GM19395 (cell line): Measurements from ENCODE around the gene PARD3B.

ENCODE experiments used
- ATAC-seq: cut with Tn5 transposase; IDR thresholded peaks from one replicate; pipeline ENCODE4 v1.9.1; 2021; ENCODE audit warnings: mild to moderate bottlenecking, moderate library complexity; ENCODE audit not compliant: unreplicated experiment

PARD3B gene

DNA sequence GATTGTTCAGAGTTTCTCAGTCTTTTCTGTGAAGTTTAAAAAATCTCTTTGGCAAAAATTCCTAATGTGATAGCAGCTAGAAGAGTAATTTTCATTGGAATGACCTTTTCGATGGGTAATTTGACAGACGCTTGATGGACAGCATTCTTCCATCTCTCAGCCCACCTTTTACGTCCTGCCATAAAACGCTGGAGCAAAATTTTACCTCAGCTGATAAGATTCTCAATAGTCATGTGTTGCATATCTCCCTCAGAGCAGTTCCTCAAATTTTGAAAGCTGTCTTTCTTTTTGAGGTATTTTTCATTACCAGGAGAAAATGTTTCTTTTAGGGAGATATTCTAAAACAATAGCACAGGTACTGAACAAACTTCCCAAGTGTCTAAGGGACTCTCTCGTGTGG, 441.4 kb downstream of the PARD3B start:
- ATAC-seq = no peak

DNA sequence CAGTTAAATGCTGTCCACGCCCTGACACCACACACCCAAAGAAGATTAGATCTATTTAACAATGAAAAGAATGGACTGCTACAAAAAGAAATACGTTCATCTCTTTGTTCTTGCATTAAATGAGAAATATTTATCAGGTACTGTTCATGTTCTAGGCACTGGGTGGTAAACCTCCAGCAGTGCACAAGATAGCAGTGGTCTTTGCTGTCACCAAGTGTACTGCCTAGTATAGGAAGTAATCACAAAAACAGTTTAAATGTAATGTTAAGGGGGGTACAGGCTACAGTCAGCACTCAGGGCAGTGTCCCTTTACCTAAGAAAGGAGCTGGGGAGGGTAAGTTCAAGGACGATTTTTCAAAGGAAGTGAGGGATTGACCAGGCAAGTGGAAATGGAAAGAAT, 443.6 kb downstream of the PARD3B start:
- no peak for ATAC-seq

- no peak for ATAC-seq
Observed at GRCh38 chr2:204989877-204990276, 444.6 kb downstream of the PARD3B start.

GRCh38 chr2:205001300-205001966, 456.2 kb downstream of the PARD3B start:
- ATAC-seq = no peak

GRCh38 chr2:205002390-205002789, 457.1 kb downstream of the PARD3B start:
- no peak for ATAC-seq

GRCh38 chr2:205003288-205003687, 458.0 kb downstream of the PARD3B start:
- ATAC-seq = no peak

- ATAC-seq = no peak
Observed at GRCh38 chr2:205010196-205010595, 464.9 kb downstream of the PARD3B start.

DNA sequence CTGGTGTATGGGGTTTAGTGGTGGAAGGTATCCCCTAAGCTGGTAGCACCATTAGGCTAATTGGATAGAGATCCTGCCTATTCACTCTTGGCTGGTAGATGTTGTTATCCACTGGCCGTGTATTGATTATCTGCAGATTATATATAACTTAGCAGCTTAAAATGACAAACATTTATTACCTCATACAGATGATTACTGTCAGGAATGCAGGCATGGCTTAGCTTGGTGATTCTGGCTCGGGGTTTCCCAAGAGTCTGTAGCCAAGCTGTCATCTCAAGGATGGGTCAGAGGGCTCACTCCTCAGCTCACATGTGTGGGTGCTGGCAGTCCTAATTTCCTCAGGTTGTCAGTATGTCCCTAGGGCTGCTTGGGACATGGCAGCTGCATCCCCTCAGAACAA, 465.8 kb downstream of the PARD3B start:
- no peak for ATAC-seq

GRCh38 chr2:205012961-205013360, 467.7 kb downstream of the PARD3B start:
- no peak for ATAC-seq

DNA sequence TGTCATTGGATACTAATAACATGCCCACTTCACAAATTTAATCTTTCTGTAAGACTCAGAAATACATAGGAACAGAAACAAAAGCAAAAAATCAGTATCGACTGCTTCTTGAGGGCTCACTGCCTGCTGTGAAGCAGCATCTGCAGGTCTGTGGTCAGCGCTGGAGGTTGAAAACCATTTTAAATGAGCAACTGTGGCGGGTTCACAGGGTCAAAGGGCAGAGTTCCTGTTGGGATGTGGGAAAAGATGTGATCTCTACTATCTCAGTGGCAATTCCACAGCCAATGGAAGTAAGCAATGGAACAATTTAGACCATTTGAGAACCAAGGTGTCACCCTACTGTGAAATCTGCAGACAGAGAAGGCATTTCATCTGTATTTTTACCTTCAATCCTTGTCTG, 468.3 kb downstream of the PARD3B start:
- no peak for ATAC-seq

DNA sequence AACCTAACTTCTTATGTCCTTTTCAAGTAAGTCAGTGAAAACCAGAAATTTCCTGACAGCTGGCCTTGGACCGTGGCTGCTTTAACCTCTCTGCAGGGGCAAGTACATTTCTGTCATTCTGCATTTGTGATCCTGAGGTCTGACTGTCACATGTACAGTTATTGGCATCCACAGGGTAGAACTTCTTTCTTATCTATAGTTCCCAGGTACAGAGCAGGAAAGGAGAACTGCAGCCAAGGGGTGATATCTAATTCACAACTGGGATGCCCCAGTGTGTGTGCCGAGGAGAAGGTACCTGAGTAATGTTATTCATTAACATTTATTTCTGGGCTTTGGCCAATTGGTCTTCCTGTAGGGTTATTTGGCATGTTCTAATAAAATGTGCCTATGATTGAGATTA, 468.9 kb downstream of the PARD3B start:
- no peak for ATAC-seq

GRCh38 chr2:205017381-205017780, 472.1 kb downstream of the PARD3B start:
- ATAC-seq = no peak

GRCh38 chr2:205017912-205018311, 472.6 kb downstream of the PARD3B start:
- ATAC-seq = no peak

- ATAC-seq = no peak
Observed at GRCh38 chr2:205020673-205021072, 475.4 kb downstream of the PARD3B start.

- no peak for ATAC-seq
Observed at GRCh38 chr2:205022841-205023240, 477.6 kb downstream of the PARD3B start.

DNA sequence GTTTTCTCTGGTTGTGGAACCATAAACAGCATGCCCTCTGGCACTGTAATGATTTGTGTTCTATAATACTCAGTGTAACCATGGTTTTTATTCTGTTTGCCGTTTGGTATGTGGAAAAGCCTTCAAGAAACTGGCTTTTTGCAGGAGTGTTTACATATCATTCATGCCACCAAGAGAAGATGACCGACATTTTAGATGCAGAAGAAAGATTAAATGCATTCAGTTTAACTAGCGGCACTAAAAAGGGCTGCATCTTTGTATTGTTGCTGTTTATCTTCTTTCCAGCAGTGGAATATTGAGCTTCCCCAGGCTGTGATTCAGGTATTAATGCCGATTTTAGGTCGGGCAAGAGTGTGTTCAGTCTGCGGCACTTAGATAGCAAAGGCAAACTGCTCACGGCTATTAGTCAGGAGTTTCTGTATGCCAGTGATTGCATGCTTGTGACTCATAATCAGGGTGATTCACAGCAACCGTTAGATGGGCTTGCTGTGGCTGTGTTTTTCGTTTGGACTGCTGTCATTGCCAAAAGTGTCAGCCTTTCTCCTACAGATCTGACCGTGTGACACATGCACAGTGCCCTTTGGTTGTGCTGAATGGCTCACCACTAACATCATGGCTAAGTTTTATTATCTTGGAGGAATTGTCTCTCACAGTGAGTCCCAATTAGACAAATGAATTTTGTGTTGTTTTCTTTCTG, 479.7 kb downstream of the PARD3B start:
- no peak for ATAC-seq

GRCh38 chr2:205025580-205026240, 480.4 kb downstream of the PARD3B start:
- ATAC-seq = no peak

- no peak for ATAC-seq
Observed at GRCh38 chr2:205030695-205031094, 485.4 kb downstream of the PARD3B start.

- ATAC-seq = no peak
Observed at GRCh38 chr2:205032093-205032551, 486.8 kb downstream of the PARD3B start.

- no peak for ATAC-seq
Observed at GRCh38 chr2:205033431-205033830, 488.2 kb downstream of the PARD3B start.

- ATAC-seq = no peak
Observed at GRCh38 chr2:205034034-205034433, 488.8 kb downstream of the PARD3B start.

DNA sequence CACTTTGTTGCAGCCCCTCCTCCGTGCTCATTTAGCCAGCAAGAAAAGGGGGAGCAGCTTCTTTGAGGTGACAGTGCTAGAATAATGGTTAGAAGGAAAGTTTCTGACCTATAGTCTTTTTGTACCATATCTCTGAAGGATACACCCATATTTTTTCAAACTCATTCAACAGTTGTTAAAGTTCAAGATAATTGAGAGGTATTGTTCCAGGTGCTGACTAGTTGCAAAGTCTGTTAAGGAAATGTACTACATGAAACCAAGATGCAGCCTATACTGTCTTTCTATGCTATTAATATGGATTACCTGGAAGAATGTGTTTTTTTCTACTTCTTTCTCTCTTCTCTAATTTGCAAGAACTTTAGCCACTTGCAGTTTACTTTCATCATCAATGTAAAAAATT, 495.0 kb downstream of the PARD3B start:
- ATAC-seq = no peak
